Measurements from ENCODE around the gene CACNA1C.

CACNA1C gene

GRCh38 chr12:2347844-2348481 is 295.2 kb downstream of the CACNA1C start:
- H3K27ac ChIP-seq, result no peak overlapping the region
- TF ChIP-seq, protein P1, sequence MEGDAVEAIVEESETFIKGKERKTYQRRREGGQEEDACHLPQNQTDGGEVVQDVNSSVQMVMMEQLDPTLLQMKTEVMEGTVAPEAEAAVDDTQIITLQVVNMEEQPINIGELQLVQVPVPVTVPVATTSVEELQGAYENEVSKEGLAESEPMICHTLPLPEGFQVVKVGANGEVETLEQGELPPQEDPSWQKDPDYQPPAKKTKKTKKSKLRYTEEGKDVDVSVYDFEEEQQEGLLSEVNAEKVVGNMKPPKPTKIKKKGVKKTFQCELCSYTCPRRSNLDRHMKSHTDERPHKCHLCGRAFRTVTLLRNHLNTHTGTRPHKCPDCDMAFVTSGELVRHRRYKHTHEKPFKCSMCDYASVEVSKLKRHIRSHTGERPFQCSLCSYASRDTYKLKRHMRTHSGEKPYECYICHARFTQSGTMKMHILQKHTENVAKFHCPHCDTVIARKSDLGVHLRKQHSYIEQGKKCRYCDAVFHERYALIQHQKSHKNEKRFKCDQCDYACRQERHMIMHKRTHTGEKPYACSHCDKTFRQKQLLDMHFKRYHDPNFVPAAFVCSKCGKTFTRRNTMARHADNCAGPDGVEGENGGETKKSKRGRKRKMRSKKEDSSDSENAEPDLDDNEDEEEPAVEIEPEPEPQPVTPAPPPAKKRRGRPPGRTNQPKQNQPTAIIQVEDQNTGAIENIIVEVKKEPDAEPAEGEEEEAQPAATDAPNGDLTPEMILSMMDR (conservative IDR thresholded peaks at IDR 0.05), result no peak

DNA sequence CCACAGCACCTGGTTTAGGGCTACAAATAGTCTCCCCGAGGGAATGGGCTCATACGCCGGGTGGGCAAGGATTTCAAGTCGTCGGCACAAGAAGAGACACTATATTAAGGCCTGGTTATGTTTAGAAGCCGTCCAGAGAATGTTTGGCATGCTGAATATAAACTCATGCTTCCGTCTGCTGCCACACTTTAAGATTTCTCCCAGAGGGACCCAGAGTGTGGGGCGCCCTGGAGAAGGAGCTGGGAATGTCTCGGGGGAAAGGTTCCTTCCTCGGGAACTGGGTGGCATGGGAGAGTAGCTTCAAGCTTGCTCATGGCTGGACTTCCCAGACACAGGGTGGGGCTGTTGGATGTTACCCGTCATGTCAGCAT is 295.7 kb downstream of the CACNA1C start:
- TF ChIP-seq, protein P1 (conservative IDR thresholded peaks at IDR 0.05), result no peak
- no peak overlapping the region for H3K27ac ChIP-seq

DNA sequence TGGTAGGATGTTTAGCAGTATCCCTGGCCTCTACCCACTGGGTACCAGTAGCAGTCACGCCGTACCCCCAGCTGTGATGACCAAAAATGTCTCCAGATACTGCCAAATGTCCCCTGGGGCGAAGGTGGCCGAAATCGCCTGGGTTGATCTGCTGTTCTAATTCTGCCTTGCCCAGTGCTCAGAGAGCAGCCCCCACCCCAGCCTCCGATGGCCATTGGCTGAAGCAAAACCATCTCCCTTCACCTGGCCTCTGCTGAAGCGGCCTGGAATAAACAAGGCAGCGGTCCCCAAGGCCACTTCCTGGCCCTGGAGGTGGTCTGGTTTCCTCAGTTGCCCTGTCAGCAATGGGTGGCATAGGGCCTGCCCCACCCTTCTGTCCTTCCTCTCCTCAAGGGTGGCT is 298.4 kb downstream of the CACNA1C start:
- TF ChIP-seq, protein P1 (conservative IDR thresholded peaks at IDR 0.05), result no peak
- no peak overlapping the region for H3K27ac ChIP-seq

- TF ChIP-seq, protein P1 (conservative IDR thresholded peaks at IDR 0.05), result no peak
- H3K27ac ChIP-seq, result no peak overlapping the region
These were observed 299.4 kb downstream of the CACNA1C start for GRCh38 chr12:2352203-2352602.

DNA sequence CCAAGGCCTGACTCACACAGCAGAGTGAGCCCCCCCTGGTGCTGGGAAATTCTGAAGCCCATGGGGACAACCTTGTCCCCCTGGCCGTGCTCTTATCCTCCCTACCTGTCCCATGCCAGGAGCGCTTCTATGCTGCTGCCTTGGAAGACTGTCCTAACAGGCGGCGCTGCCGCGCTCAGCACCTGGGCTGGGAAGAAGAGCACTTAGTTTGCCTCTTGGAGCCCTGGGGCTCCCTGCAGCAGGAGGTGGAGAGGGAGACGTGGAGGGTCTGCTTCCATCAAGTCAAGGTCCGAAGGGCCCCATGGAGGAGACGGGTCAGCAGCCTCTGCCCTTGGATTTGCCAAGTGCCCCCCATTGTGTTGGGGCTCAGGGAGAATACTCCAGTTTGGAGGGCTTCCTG is 300.5 kb downstream of the CACNA1C start:
- TF ChIP-seq, protein P1 (conservative IDR thresholded peaks at IDR 0.05), result no peak
- no peak overlapping the region for H3K27ac ChIP-seq

GRCh38 chr12:2353691-2354090 is 300.9 kb downstream of the CACNA1C start:
- no peak overlapping the region for H3K27ac ChIP-seq

GRCh38 chr12:2354151-2354991 is 301.6 kb downstream of the CACNA1C start:
- H3K27ac ChIP-seq, result no peak overlapping the region
- TF ChIP-seq, protein P1 (conservative IDR thresholded peaks at IDR 0.05), result no peak

More at GRCh38 chr12:2353691-2354090, 300.9 kb downstream of the CACNA1C start:
- TF ChIP-seq, protein P1 (conservative IDR thresholded peaks at IDR 0.05), result no peak
